22Rv1 (cell line): ENCODE measurements around the gene PGP.

Experiments used
- H3K27ac ChIP-seq: fragments of 450-650 bp; 2 replicates; pipeline ENCODE4 v1.5.1; 2017
- ZFX ChIP-seq: fragments of 450-650 bp; IDR thresholded peaks from 2 replicates; pipeline ENCODE4 v1.6.1; 2017; ENCODE audit warnings: antibody characterized with exemption, borderline replicate concordance
- TF ChIP-seq, protein P1 (sequence below): fragments of 450-650 bp; IDR thresholded peaks from 2 replicates; pipeline ENCODE4 v1.5.1; 2017; ENCODE audit warnings: mild to moderate bottlenecking

Gene PGP

DNA sequence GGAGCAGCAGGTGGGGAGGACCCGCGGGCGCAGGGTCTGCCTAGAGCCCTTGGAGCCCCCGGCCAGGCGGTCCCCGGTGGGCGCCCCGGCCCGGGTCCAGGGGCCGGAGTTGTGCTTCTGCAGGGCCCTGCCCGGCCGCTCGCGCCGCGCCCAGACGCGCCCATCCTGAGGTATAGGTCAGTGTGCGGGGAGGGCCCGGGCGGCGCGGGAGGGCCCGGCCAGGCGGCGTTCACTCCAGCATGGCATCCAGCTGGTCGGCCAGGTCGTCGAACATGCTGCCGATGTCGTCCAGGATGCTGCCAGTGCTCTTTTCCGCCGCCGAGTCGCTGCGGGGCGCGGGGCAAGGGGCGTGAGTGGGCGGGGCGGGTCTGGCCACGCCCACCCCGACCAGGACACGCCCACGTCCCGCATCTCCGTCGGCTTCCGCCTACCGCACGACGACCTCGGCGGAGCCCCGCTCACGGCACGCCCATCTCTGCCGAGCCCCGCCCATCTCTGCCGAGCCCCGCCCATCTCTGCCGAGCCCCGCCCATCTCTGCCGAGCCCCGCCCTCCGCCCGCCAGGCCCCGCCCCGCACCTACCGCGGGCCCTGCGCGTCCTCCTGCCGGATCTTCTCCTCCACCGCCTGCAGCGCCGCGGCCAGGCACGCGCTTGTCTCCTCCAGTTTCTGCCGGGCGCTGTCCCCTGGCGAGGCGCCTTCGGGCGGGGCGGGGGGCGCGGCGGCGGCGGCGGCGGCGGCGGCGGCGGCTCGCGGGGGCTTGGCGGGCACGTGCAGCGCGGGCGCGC lies 36.1 kb downstream of the PGP start:
- TF ChIP-seq, protein P1, sequence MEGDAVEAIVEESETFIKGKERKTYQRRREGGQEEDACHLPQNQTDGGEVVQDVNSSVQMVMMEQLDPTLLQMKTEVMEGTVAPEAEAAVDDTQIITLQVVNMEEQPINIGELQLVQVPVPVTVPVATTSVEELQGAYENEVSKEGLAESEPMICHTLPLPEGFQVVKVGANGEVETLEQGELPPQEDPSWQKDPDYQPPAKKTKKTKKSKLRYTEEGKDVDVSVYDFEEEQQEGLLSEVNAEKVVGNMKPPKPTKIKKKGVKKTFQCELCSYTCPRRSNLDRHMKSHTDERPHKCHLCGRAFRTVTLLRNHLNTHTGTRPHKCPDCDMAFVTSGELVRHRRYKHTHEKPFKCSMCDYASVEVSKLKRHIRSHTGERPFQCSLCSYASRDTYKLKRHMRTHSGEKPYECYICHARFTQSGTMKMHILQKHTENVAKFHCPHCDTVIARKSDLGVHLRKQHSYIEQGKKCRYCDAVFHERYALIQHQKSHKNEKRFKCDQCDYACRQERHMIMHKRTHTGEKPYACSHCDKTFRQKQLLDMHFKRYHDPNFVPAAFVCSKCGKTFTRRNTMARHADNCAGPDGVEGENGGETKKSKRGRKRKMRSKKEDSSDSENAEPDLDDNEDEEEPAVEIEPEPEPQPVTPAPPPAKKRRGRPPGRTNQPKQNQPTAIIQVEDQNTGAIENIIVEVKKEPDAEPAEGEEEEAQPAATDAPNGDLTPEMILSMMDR: 0 out of 2 replicates have a peak, but pooled peaks have one; percentile 9
- TF ChIP-seq ZFX: no peak
- peak overlapping the region; percentile 73 for H3K27ac ChIP-seq

DNA sequence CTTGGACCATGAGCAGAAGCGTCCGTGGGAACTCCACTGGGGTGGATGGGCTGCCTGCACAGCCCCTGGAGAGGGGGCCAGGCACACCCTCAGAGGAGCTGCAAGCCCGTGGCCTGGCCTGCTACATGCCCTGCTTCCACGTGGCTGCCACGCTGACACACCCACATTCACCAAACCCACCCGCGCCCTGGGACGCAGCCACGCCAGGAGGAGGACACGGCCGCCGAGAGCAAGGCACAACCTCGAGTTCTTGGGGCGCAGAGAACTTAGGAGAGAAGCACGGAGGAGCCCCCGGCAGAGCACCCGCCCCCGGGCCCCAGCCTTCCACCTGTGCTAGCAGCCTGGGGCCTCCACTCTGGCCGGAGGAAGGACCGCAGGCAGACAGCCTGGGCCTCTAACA lies 37.1 kb downstream of the PGP start:
- TF ChIP-seq ZFX: no peak
- TF ChIP-seq, protein P1: no peak
- H3K27ac ChIP-seq: peak overlapping the region; percentile 73

DNA sequence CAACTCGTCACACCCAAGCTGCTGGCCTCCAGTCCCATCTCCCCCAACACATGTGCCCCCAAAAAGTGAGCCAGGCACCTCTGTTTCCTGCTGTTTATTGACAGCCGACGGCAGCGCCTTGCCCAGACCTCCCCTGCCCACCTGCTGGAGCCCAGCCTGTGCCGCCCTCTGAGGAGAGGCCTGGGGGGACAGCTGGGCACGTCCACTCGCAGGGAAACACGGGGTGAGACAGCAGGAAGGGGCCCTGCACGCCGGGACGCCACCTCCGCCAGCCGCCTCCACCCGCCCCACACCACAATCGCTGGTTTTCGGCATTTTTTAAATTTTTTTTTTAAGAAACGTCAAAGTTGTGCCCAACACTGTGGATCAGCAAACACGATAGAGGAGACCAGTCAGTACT lies 37.5 kb downstream of the PGP start:
- peak overlapping the region; percentile 73 for H3K27ac ChIP-seq
- TF ChIP-seq ZFX: no peak
- TF ChIP-seq, protein P1: no peak

DNA sequence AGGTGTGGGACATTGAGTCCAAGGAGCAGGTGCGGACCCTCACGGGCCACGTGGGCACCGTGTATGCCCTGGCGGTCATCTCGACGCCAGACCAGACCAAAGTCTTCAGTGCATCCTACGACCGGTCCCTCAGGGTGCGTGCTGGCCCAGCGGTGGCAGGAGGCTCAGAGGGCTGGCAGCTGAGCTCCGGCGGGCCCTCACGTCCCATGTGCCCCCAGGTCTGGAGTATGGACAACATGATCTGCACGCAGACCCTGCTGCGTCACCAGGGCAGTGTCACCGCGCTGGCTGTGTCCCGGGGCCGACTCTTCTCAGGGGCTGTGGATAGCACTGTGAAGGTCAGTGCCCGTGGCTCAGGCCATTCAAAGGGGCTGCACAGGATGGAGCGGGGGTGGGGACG lies 38.6 kb downstream of the PGP start:
- TF ChIP-seq ZFX: no peak
- TF ChIP-seq, protein P1: no peak
- H3K27ac ChIP-seq: no peak overlapping the region

DNA sequence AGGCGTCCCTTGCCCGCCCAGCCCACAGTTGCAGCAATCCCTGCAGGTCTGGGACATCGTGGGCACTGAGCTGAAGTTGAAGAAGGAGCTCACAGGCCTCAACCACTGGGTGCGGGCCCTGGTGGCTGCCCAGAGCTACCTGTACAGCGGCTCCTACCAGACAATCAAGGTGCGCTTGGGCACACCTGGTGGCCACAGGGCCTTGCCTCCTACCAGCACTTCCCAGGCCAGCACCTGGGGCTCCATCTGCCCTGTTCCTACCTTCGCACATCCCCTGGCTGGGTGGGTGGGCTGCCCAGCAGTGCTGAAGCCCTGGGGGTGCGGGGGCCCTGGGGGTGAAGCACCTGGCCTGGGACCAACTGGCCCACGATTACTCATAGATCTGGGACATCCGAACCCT lies 39.2 kb downstream of the PGP start:
- no peak for TF ChIP-seq ZFX
- TF ChIP-seq, protein P1: no peak
- no peak overlapping the region for H3K27ac ChIP-seq

DNA sequence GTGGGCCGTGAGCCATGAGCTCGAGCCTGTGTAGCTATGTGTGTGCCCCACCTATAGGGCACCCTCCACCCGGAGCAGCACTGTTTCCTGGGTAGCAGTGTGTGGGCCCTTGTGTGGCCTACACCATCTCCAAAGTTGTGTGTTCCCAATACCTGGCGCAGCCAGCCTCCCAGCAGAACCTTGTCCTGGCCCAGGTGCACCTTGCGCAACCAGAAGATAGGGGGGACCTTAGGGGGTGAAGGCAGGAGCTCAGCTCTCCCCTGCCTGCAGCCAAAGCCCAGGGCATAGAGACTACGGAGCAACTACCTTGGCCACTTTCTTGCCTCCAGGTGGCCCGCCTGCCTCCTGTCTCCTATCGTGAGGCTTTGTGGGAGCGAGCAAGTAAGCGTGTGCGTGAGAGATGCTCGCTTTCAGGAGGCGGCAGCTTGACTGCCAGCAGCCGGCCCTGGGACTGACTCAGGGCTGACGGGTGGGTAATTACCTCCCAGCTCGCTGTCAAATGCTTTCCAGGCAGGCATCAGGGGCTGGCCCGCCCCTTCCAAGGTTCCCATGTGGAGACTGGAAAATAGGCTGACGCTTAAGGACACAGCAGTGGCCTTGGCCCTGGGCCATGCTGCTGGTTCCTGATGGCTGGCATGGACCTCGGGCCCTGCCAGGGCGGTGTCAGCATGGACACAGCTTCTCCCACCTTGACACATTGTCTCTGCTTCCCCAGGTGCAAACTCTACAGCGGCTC lies 40.1 kb downstream of the PGP start:
- no peak for TF ChIP-seq ZFX
- TF ChIP-seq, protein P1: no peak
- no peak overlapping the region for H3K27ac ChIP-seq

DNA sequence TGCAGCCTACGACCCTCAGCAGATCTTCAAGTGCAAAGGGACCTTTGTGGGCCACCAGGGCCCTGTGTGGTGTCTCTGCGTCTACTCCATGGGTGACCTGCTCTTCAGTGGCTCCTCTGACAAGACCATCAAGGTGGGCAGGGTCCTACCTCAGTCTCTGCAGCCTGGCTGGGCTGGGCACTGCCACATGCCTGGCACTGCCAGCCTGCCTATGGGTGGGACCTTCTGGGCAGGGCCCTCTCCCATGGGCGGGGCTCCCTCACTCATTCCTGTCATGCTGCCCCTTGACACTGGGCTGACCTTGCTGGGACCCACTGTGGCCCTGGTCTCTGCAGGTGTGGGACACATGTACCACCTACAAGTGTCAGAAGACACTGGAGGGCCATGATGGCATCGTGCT lies 40.7 kb downstream of the PGP start:
- H3K27ac ChIP-seq: no peak overlapping the region
- no peak for TF ChIP-seq ZFX
- TF ChIP-seq, protein P1: no peak
